GM12878 (cell line): ENCODE measurements around the gene TAMALIN.

Experiments used
- CTCF ChIP-seq, 3 experiments: IDR thresholded peaks in 2 of 3; conservative IDR thresholded peaks in 1 of 3; 2 replicates each; pipeline ENCODE4 v1.5.1; 2011; ENCODE audit warnings: low read depth in 3 of 3, low read length in 3 of 3, mild to moderate bottlenecking in 3 of 3, control low read depth in 2 of 3, moderate library complexity in 2 of 3, inconsistent platforms in 1 of 3, mixed read lengths in 1 of 3; ENCODE audit not compliant: control insufficient read depth in 2 of 3, insufficient read depth in 1 of 3; ENCODE audit errors: extremely low read depth in 1 of 3
- FOS ChIP-seq: IDR thresholded peaks from 3 replicates; pipeline ENCODE4 v1.6.1; 2011; ENCODE audit warnings: borderline replicate concordance; ENCODE audit not compliant: insufficient read length; ENCODE audit errors: extremely low read depth
- GATAD2B ChIP-seq: fragments of 450-650 bp; conservative IDR thresholded peaks from 2 replicates; pipeline ENCODE4 v1.6.1; 2017; ENCODE audit warnings: low read depth, mild to moderate bottlenecking, moderate library complexity
- MAX ChIP-seq: IDR thresholded peaks from 2 replicates; pipeline ENCODE4 v1.6.1; 2012; ENCODE audit warnings: low read depth, low read length, improper control_type of control experiment
- NFYB ChIP-seq: IDR thresholded peaks from 2 replicates; pipeline ENCODE4 v1.6.1; 2011; ENCODE audit warnings: low read depth, mild to moderate bottlenecking, low read length, improper control_type of control experiment, moderate library complexity; ENCODE audit not compliant: insufficient read depth
- REST ChIP-seq: IDR thresholded peaks from 2 replicates; pipeline ENCODE4 v1.6.1; 2012; ENCODE audit warnings: mild to moderate bottlenecking, low read depth, low read length
- TBL1XR1 ChIP-seq: IDR thresholded peaks from 2 replicates; pipeline ENCODE4 v1.6.1; 2012; ENCODE audit warnings: low read depth, low read length, improper control_type of control experiment
- ZBTB40 ChIP-seq: fragments of 450-650 bp; IDR thresholded peaks from 2 replicates; pipeline ENCODE4 v1.6.1; 2016; ENCODE audit warnings: mild to moderate bottlenecking, moderate library complexity, borderline replicate concordance
- ZNF217 ChIP-seq: fragments of 450-650 bp; IDR thresholded peaks from 2 replicates; pipeline ENCODE4 v1.6.1; 2017; ENCODE audit warnings: antibody characterized with exemption, mild to moderate bottlenecking

GRCh38 chr12:52013626-52014310, 7.0 kb downstream of the TAMALIN start:
- TF ChIP-seq NFYB (no peak), TBL1XR1 (no peak), REST (no peak), FOS (no peak), MAX (no peak), GATAD2B (no peak), ZNF217 (no peak), ZBTB40 (no peak), CTCF (IDR thresholded peaks at IDR 0.05 in 2 of 3, conservative IDR thresholded peaks at IDR 0.05 in 1 of 3; ENCODE audit: control insufficient read depth in 2 of 3, extremely low read depth in 1 of 3, insufficient read depth in 1 of 3, low read depth in 3 of 3, low read length in 3 of 3) (no peak)
